Stromal cell of bone marrow (primary cell): Measurements from ENCODE around the gene UBR3.
A peak's percentile ranks its signal among the peaks of the same experiment; 100 is the strongest.
"Not testable (repeated sequence)": the region's sequence is repeated elsewhere in the genome, so short reads cannot be mapped to it uniquely, and the experiment has no call there.

ENCODE experiments used
- DNase-seq: peaks from one replicate; pipeline ENCODE4 v3.0.0-alpha.2; 2012; ENCODE audit warnings: low read depth

Gene UBR3

DNA sequence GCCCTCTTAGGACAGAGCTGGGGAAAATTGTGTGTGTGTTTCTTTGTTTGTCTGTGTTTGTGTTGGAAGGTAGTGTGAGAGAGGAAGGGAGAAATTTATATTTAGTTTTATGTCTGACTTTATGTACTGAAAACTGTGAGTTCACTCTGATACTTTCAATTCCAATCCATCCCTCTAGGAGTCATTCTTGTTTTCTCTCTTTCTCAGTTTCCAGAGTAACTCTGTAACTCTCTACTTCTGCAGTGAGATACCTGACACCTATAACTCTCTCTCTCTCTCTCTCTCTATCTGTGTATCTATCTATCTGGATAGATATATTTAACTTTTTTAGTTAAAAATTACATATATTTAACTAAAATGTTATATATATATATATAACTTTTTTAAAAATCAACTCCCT, 128.7 kb downstream of the UBR3 start:
- no peak for DNase-seq

GRCh38 chr2:169957219-169957618, 130.0 kb downstream of the UBR3 start:
- DNase-seq = not testable (repeated sequence)

DNA sequence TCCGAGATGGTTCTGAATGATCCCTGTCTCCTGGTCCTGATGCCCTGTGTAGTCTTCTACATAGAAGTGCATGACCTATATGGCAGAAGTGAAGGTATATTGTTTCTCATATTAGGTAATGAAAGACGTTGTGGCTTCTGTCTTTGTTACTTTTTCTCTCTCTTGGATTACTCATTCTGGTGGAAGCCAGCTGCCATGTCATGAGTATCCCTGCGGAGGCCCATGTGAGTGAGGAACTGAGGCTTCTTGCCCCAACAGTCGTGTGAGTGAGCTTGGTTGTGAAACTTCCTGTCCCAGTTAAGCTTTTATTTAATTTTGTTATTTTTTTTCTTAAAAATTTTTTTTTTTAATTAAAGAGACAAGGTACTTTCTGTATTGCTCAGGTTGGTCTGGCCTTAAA, 134.7 kb downstream of the UBR3 start:
- DNase-seq = peak; percentile 77

DNA sequence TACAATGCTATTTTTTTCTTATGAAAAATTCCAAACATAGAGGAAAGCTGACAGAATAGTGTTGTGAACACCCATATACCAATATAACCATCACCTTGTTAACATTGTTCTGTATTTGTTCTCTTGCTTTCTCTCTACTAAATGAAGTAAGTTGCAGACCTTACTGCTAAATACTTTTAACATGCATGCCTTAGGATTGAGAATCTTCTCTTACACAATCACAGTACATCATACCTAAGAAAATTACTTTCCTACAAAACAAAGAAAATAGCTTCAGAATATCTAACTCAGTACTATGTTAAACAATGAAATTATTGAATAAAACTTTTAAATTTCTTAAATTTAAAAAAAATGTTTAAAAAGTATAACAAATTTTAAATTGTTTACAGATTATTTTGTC, 136.5 kb downstream of the UBR3 start:
- DNase-seq = no peak

DNA sequence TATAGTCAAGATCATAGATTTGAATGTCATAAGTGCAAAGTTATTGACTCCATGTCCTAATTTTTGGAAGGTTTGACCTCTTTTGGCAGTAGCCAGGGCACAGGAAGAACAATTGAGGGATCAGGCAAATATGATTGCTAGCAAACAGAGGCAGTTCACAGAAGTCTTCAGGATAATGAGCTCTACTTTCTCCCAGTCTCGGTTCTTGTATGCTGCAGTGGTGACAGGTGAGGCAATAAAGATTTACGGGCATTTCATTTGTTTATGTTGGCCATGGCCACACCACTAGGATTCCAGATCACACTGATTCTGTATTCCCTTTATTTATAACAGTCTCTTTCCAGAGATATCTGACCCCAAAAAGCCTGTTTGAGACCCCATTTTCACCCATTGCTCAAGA, 137.5 kb downstream of the UBR3 start:
- no peak for DNase-seq

GRCh38 chr2:169965495-169965894, 138.2 kb downstream of the UBR3 start:
- no peak for DNase-seq

DNA sequence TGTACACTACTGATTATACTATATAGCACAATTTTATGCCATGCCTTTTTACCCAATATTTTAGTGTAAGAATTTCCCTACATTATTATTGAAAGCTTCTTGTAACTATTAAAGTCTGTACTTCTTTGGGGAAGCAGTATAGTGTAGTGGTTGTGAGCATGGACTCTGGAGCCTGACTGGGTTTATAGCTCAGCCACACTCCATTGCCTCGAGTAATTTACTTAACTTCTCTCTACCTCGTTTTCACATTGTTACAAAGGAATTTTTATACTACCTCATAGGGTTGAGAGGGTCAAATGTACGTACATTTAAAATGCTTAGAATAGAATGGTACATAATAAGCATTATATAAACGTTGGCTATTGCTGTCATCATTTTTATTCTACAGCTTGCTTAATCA, 139.2 kb downstream of the UBR3 start:
- no peak for DNase-seq

- DNase-seq = no peak
These were observed 141.5 kb downstream of the UBR3 start for GRCh38 chr2:169968743-169969142.

- no peak for DNase-seq
These were observed 148.0 kb downstream of the UBR3 start for GRCh38 chr2:169975221-169975620.

- DNase-seq = no peak
These were observed 149.1 kb downstream of the UBR3 start for GRCh38 chr2:169976335-169976851.

- DNase-seq = no peak
These were observed 150.3 kb downstream of the UBR3 start for GRCh38 chr2:169977530-169977929.

GRCh38 chr2:169978402-169979017, 151.3 kb downstream of the UBR3 start:
- DNase-seq = no peak

DNA sequence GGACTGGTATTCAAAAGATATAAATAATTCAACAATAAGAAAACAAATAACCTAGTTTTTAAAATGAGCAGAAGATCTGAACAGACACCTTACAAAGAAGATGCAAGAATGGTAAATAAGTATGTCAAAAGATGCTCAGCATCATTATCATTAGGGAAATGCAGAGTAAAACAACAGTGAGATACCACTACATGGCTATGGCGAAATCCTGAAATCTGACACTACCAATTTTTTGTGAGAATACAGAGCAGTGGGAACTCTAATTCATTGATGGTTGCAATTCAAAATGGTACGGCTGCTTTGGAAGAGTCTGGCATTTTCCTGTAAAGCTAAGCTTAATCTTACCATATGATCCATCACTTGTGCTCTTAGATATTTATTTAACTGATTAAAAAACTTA, 151.8 kb downstream of the UBR3 start:
- DNase-seq = no peak

GRCh38 chr2:169980001-169980400, 152.7 kb downstream of the UBR3 start:
- DNase-seq = no peak

GRCh38 chr2:169980643-169981042, 153.4 kb downstream of the UBR3 start:
- no peak for DNase-seq

DNA sequence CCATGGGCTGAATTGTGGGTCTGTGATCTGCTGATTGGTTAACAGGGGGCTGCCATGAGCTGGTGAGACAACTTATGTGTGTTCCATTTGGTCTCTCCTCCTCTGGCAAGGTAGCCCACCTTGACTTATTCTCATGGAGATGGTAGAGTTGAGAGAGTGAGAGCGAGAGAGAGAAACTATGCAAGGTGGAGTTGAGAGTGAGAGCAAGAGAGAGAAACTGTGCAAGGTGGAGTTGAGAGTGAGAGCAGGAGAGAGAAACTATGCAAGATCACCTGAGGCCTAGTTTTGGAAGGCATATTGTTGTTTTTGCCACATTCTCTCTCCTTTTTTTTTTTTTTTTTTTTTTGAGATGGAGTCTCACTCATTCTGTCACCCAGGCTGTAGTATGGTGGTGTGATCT, 155.7 kb downstream of the UBR3 start:
- DNase-seq = no peak

DNA sequence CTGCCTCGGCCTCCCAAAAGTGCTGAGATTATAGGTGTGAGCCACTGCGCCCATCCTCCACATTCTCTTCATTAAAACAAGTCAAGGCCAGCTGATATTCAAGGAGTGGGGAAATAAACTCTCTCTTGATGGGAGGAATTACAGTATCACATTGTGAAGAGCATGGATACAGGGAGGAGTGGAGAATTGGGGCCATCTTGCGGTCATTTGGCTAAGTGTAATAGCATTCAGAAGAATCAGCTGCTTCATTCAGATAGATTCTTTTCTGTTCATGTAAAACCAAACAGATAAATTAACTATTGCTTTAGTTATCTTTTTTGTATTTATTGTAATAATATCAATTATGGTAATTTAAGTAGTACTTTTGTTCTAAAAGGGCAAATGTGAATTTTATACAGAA, 156.3 kb downstream of the UBR3 start:
- DNase-seq = no peak

DNA sequence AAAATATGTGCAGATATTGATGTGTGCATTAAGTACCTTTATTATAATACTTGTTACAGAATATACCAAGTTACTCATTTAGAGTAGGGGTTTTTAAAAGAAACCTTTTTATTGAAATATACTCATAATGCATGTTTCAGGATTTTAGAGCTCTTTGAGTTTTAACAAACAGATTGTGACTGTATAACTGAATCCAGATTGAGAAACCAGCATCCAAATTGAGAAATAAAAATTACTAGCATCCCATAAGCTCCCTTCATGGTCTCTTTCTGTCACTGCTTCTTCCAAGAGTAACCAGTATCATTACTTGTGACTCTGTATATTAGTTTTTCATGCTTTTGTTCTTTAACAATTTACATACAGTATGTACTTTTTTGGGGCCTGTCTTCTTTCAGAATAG, 156.9 kb downstream of the UBR3 start:
- DNase-seq = no peak

DNA sequence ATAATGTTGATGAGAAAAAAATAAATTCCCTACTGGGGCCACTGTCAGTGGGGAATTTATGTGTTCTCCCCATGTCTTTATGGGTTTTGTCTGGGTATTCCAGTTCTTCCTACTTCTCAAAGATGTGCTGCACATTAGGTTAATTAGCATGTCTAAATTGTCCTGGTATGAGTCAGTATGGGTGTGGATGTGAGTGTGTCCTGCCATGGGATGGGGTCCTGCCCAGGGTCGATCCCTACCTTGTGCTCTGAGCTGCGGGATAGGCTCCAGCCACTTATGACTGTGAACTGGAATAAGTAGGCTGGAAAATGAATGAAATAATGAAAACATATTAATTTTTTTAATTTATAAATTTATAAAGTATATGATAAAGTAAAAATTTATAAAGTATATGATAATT, 167.5 kb downstream of the UBR3 start:
- no peak for DNase-seq

DNA sequence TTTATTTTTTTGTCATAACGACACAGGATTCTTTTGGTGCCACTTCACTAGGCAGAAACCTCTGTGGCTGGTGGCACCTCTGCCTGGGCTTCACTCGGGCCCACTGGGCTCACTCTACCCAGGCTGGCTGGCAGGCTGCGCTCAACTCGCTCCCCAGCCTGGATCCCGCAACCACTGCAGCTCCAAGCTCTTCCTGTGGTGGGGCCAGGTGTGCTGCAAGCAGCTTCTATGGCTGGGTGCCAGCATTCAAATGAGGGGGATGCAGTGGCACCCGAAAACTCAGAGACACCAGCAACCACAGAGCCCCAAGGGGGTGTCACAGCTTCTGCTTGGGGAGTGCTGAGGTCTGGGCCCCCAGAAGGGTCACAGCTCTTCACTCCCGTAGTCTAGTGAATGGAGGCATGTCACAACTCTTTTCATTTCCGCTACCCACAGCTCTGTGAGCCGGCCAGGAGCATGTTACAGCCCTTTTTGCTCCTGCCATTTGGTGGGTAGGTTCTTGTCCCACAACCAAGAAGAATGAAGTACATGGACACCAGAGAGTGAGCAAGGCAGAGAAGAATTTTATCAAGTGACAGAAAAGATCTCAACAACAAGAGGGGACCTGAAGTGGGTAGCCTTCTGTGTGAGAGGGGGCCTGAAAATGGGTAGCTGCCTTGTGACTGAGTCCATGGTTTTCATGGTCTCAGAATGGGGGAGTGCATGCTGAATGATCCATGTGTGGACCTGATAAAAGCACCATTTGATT, 170.1 kb downstream of the UBR3 start:
- DNase-seq = no peak

GRCh38 chr2:169999054-169999453, 171.8 kb downstream of the UBR3 start:
- peak; percentile 7 for DNase-seq

DNA sequence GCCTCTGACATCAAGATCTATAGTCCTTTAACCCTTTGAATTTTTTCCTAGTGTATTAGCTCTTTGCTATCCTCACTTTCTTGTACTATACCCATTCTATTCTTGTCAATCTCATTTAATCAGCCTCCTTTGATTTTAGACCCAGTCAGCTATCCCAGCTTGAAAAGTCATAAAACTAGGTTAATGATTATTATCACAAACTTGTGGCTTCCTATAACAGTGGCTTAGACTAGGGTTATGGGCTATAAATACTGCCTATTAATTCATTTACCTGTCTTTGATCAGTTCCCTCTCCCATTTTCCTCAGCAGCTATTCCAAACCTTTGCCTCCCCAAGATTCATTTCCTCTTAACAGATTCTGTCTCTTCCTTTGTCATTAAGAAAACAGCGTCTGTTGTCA, 174.8 kb downstream of the UBR3 start:
- DNase-seq = no peak

- DNase-seq = no peak
These were observed 178.4 kb downstream of the UBR3 start for GRCh38 chr2:170005702-170006101.
